Measurements from ENCODE around the gene CPEB2. TPM values are rescaled to one million over a fixed set of nuclear protein-coding genes. Genes with fewer than 3 reads are reported as not detected.

CPEB2 gene
- total and polyA plus RNA-seq, 2 of the 8 experiments (the other 6 are each of a cell fraction or from before 2014, with no cell fraction given): 0.39 to 1.9 TPM

DNA sequence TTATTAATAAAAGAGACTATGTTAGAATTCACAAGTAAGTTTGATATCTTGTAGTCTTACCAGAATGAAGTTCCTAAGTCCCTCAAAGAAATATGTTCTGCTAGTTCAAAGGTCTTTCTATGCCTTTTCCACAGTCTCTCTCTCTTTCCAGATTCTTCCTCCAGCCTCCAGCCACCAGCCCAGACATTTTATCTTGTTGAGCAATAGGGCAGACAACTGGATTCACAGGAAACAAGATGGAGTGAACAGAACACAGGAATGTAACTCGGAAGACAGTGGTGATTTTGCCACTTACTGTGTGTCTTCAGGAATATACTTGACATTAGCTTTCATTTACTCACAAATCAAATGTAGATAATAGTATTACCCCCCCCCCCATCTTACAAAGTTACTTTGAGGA is 17.1 kb upstream of the CPEB2 start:
- no peaks in the 10 kb centered on the region for H4K20me1 ChIP-seq (replicated peaks in 1 of 2; ENCODE audit: control insufficient read depth in 1 of 2, insufficient read depth in 2 of 2, low read length in 2 of 2)
- POLR2A ChIA-PET (ENCODE audit: partially characterized antibody): no interaction called here

More for the DNA sequence above, 17.1 kb upstream of the CPEB2 start:
- Histone ChIP-seq H3K27ac (ENCODE audit: low read depth, low read length) (no peak overlapping the region), H3K9ac (replicated peaks in 1 of 4; ENCODE audit: extremely low read depth in 1 of 4, low read depth in 3 of 4, low read length in 3 of 4) (no peak overlapping the region), H3K4ac (replicated peaks; ENCODE audit: insufficient read length, low read depth, low read length) (no peak overlapping the region), H2BK5ac (ENCODE audit: low read depth, low read length) (no peak overlapping the region), H4K91ac (replicated peaks; ENCODE audit: insufficient read length, low read length) (no peak overlapping the region), H3K4me2 (ENCODE audit: insufficient read depth in 1 of 2, low read depth in 2 of 2, low read length in 2 of 2) (no peak overlapping the region), H2AK5ac (ENCODE audit: low read depth, low read length) (no peak overlapping the region), H3K56ac (replicated peaks; ENCODE audit: insufficient read length, low read depth, low read length) (no peak overlapping the region), H3K36me3 (ENCODE audit: control insufficient read depth in 2 of 4, insufficient read depth in 4 of 4, low read length in 3 of 4) (no peaks in the 10 kb centered on the region), H3K4me1 (replicated peaks in 1 of 4; ENCODE audit: control insufficient read depth in 3 of 4, insufficient read depth in 4 of 4, low read length in 3 of 4) (peaks cover 0 to 4% (median 1%) of the 10 kb centered on the region in 4 experiments; a peak in 2 of 7 replicates), H3K23ac (ENCODE audit: insufficient read length) (no peak overlapping the region), H2AFZ (ENCODE audit: low read length) (no peak overlapping the region), H2BK120ac (replicated peaks; ENCODE audit: low read depth, low read length) (no peak overlapping the region), H4K8ac (ENCODE audit: extremely low read depth, insufficient read depth, low read length) (no peak overlapping the region), H3K18ac (ENCODE audit: extremely low read depth, low read length) (no peak overlapping the region), H2BK12ac (ENCODE audit: low read depth, low read length) (no peak overlapping the region), H3K79me2 (ENCODE audit: control insufficient read depth in 1 of 2, insufficient read depth in 2 of 2, low read length in 2 of 2) (no peaks in the 10 kb centered on the region), H2BK15ac (ENCODE audit: low read length) (no peak overlapping the region), H3K27me3 (replicated peaks in 1 of 4; ENCODE audit: control insufficient read depth in 3 of 4, extremely low read depth in 1 of 4, insufficient read depth in 3 of 4, low read length in 3 of 4) (no peaks in the 10 kb centered on the region), H3K79me1 (ENCODE audit: low read depth, low read length) (no peaks in the 10 kb centered on the region), H3K4me3 (ENCODE audit: extremely low read depth in 1 of 4, insufficient read depth in 2 of 4, low read depth in 3 of 4, low read length in 4 of 4) (no peak overlapping the region), H3K9me3 (ENCODE audit: insufficient read depth in 2 of 2, low read depth in 1 of 2, low read length in 1 of 2) (no peaks in the 10 kb centered on the region), H3K14ac (ENCODE audit: insufficient read length) (no peak overlapping the region), H4K5ac (ENCODE audit: insufficient read length, low read depth, low read length) (no peak overlapping the region), H2BK20ac (ENCODE audit: low read length) (no peak overlapping the region), H3K23me2 (ENCODE audit: low read depth, low read length) (no peaks in the 10 kb centered on the region)
- WGBS, 2 experiments (ENCODE audit: extremely low coverage in 1 of 2, insufficient coverage in 1 of 2, insufficient read length in 1 of 2, insufficient replicate concordance in 2 of 2, low coverage in 1 of 2, low lambda C conversion rate in 2 of 2, missing lambda C conversion rate in 1 of 2): 79% methylated on average over 1 of the region's 1 CpG; no CpG with 5 or more reads in 1 of the 2 experiments
- TF ChIP-seq RXRA (IDR thresholded peaks at IDR 0.05; ENCODE audit: insufficient read depth, low read depth, low read length) (no peak), SAP30 (IDR thresholded peaks at IDR 0.05; ENCODE audit: insufficient read depth, insufficient replicate concordance, low read length) (no peak), TBP (IDR thresholded peaks at IDR 0.05; ENCODE audit: low read depth, low read length) (no peak), CHD2 (IDR thresholded peaks at IDR 0.05; ENCODE audit: low read length) (no peak)
- no peak for FAIRE-seq
- CTCF ChIA-PET (ENCODE audit: partially characterized antibody): interaction anchor here (0.8 to 1.2 kb wide), 2 partner anchors 14 to 1331 kb away, joined by 3 read pairs; no protein-coding TSS in a partner anchor
- DNase-seq (ENCODE audit: low read depth in 1 of 2, low spot score in 2 of 2): no peak

Data from H1 (cell line).